ENCODE measurements around the gene FGF19.

- no peak for TF ChIP-seq POLR2AphosphoS5 (IDR thresholded peaks at IDR 0.05)
- no peak for TF ChIP-seq CTCF (IDR thresholded peaks at IDR 0.05; ENCODE audit: poor library complexity, severe bottlenecking)
- TF ChIP-seq EZH2 (IDR thresholded peaks at IDR 0.05; ENCODE audit: borderline replicate concordance, insufficient read depth, low read length, poor library complexity, severe bottlenecking) = no peak
- TF ChIP-seq REST (IDR thresholded peaks at IDR 0.05; ENCODE audit: borderline replicate concordance) = no peak
- no peak for TF ChIP-seq EP300 (conservative IDR thresholded peaks at IDR 0.05; ENCODE audit: poor library complexity, severe bottlenecking)
Measured at GRCh38 chr11:69691463-69691862, 12.4 kb downstream of the FGF19 start.
